ENCODE data around the gene LRBA. TPM values are rescaled to one million over a fixed set of nuclear protein-coding genes. Genes with fewer than 3 reads are reported as not detected.
A peak's percentile ranks its signal among the peaks of the same experiment; 100 is the strongest.

LRBA gene
- total and polyA plus RNA-seq, 9 of the 15 experiments (the other 6 are each of a cell fraction or from before 2014, with no cell fraction given), result 24.2 to 88.7 (median 59.7) TPM

DNA sequence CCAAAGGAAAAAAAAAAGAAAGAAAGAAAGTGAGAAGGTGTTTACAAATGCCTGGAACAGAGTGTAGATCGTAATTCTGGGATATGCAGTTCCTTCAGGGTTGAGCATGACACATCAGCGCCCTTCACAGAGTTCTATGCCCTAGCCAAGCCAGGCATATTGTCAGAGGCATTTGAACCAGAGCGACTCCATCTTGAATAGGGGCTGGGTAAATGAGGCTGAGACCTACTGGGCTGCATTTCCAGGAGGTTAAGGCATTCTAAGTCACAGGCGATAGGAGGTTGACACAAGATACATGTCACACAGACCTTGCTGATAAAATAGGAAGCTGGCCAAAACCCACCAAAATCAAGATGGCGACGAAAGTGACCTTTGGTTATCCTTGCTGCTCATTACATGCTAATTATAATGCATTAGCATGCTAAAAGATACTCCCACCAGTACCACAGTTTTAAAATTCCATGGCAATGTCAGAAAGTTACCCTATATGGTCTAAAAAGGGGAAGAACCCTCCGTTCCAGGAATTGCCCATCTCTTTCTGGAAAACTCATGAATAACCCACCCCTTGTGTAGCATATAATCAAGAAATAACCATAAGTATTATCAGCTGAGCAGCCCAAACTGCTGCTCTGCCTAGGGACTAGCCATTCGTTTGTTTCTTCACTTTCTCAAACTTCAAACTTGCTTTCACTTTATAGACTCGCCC is 23.5 kb upstream of the LRBA start (continued):
- TF ChIP-seq, protein P1, sequence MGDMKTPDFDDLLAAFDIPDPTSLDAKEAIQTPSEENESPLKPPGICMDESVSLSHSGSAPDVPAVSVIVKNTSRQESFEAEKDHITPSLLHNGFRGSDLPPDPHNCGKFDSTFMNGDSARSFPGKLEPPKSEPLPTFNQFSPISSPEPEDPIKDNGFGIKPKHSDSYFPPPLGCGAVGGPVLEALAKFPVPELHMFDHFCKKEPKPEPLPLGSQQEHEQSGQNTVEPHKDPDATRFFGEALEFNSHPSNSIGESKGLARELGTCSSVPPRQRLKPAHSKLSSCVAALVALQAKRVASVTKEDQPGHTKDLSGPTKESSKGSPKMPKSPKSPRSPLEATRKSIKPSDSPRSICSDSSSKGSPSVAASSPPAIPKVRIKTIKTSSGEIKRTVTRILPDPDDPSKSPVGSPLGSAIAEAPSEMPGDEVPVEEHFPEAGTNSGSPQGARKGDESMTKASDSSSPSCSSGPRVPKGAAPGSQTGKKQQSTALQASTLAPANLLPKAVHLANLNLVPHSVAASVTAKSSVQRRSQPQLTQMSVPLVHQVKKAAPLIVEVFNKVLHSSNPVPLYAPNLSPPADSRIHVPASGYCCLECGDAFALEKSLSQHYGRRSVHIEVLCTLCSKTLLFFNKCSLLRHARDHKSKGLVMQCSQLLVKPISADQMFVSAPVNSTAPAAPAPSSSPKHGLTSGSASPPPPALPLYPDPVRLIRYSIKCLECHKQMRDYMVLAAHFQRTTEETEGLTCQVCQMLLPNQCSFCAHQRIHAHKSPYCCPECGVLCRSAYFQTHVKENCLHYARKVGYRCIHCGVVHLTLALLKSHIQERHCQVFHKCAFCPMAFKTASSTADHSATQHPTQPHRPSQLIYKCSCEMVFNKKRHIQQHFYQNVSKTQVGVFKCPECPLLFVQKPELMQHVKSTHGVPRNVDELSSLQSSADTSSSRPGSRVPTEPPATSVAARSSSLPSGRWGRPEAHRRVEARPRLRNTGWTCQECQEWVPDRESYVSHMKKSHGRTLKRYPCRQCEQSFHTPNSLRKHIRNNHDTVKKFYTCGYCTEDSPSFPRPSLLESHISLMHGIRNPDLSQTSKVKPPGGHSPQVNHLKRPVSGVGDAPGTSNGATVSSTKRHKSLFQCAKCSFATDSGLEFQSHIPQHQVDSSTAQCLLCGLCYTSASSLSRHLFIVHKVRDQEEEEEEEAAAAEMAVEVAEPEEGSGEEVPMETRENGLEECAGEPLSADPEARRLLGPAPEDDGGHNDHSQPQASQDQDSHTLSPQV (IDR thresholded peaks at IDR 0.05), result peak; percentile 100
- TF ChIP-seq, protein P2, sequence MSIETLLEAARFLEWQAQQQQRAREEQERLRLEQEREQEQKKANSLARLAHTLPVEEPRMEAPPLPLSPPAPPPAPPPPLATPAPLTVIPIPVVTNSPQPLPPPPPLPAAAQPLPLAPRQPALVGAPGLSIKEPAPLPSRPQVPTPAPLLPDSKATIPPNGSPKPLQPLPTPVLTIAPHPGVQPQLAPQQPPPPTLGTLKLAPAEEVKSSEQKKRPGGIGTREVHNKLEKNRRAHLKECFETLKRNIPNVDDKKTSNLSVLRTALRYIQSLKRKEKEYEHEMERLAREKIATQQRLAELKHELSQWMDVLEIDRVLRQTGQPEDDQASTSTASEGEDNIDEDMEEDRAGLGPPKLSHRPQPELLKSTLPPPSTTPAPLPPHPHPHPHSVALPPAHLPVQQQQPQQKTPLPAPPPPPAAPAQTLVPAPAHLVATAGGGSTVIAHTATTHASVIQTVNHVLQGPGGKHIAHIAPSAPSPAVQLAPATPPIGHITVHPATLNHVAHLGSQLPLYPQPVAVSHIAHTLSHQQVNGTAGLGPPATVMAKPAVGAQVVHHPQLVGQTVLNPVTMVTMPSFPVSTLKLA (conservative IDR thresholded peaks at IDR 0.05), result 0 out of 4 replicates have a peak, but pooled peaks of 1 of the 2 experiments have one; percentile 30
- TF ChIP-seq FOXA1 (IDR thresholded peaks at IDR 0.05; ENCODE audit: borderline replicate concordance) (no peak), NR1H2 (CRISPR knock-in tag; IDR thresholded peaks at IDR 0.05) (no peak), CAMTA2 (CRISPR knock-in tag; conservative IDR thresholded peaks at IDR 0.05) (no peak), ZNF143 (CRISPR knock-in tag; IDR thresholded peaks at IDR 0.05) (no peak), KLF13 (tag; IDR thresholded peaks at IDR 0.05; ENCODE audit: borderline replicate concordance, low read depth) (peak; percentile 96), MYC (IDR thresholded peaks at IDR 0.05; ENCODE audit: low read depth, low read length) (no peak), MYC (CRISPR knock-in tag; IDR thresholded peaks at IDR 0.05; ENCODE audit: borderline replicate concordance, low read depth) (no peak), NR2C2 (CRISPR knock-in tag; IDR thresholded peaks at IDR 0.05) (no peak), NR2C2 (tag; IDR thresholded peaks at IDR 0.05) (peak; percentile 59; the same call in 1 of the 2 replicates), ZNF586 (CRISPR knock-in tag; conservative IDR thresholded peaks at IDR 0.05) (peak; percentile 71; the same call in 1 of the 2 replicates)
- TF ChIP-seq, protein P3, sequence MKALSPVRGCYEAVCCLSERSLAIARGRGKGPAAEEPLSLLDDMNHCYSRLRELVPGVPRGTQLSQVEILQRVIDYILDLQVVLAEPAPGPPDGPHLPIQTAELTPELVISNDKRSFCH (CRISPR knock-in tag; IDR thresholded peaks at IDR 0.05), result peak; percentile 91
- TF ChIP-seq, protein P3 (tag; IDR thresholded peaks at IDR 0.05), result peak; percentile 100
- TF ChIP-seq, protein P4, sequence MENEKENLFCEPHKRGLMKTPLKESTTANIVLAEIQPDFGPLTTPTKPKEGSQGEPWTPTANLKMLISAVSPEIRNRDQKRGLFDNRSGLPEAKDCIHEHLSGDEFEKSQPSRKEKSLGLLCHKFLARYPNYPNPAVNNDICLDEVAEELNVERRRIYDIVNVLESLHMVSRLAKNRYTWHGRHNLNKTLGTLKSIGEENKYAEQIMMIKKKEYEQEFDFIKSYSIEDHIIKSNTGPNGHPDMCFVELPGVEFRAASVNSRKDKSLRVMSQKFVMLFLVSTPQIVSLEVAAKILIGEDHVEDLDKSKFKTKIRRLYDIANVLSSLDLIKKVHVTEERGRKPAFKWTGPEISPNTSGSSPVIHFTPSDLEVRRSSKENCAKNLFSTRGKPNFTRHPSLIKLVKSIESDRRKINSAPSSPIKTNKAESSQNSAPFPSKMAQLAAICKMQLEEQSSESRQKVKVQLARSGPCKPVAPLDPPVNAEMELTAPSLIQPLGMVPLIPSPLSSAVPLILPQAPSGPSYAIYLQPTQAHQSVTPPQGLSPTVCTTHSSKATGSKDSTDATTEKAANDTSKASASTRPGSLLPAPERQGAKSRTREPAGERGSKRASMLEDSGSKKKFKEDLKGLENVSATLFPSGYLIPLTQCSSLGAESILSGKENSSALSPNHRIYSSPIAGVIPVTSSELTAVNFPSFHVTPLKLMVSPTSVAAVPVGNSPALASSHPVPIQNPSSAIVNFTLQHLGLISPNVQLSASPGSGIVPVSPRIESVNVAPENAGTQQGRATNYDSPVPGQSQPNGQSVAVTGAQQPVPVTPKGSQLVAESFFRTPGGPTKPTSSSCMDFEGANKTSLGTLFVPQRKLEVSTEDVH (IDR thresholded peaks at IDR 0.05; ENCODE audit: low read depth, partially characterized antibody), result no peak
- TF ChIP-seq, protein P5, sequence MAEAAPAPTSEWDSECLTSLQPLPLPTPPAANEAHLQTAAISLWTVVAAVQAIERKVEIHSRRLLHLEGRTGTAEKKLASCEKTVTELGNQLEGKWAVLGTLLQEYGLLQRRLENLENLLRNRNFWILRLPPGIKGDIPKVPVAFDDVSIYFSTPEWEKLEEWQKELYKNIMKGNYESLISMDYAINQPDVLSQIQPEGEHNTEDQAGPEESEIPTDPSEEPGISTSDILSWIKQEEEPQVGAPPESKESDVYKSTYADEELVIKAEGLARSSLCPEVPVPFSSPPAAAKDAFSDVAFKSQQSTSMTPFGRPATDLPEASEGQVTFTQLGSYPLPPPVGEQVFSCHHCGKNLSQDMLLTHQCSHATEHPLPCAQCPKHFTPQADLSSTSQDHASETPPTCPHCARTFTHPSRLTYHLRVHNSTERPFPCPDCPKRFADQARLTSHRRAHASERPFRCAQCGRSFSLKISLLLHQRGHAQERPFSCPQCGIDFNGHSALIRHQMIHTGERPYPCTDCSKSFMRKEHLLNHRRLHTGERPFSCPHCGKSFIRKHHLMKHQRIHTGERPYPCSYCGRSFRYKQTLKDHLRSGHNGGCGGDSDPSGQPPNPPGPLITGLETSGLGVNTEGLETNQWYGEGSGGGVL (CRISPR knock-in tag; IDR thresholded peaks at IDR 0.05), result peak; percentile 77

Data from K562 (cell line).